B cell (primary cell): Measurements from ENCODE around the gene CCL24. TPM values are rescaled to one million over a fixed set of nuclear protein-coding genes. Genes with fewer than 3 reads are reported as not detected.
"Not testable (repeated sequence)": the region's sequence is repeated elsewhere in the genome, so short reads cannot be mapped to it uniquely, and the experiment has no call there.

Experiments
- ATAC-seq: fragments of 200-7000 bp; cut with Tn5 transposase; one replicate; pipeline ENCODE4 v1.10.0; 2021; ENCODE audit warnings: low read depth, mild to moderate bottlenecking, moderate number of reproducible peaks, moderate library complexity
- CTCF ChIA-PET: fragments of 350-600 bp; sonication (Branson Sonifier 250); formaldehyde crosslinking; loops from one replicate; lab custom pipeline; 2021; ENCODE audit warnings: antibody characterized with exemption, inconsistent platforms; lab: Charles Lee
- POLR2A ChIA-PET: fragments of 350-600 bp; sonication (Branson Sonifier 250); formaldehyde crosslinking; loops from one replicate; lab custom pipeline; 2021; ENCODE audit warnings: antibody characterized with exemption; lab: Charles Lee
- DNase-seq: peaks from one replicate; pipeline ENCODE4 v3.0.0; 2013
- H2AFZ ChIP-seq: 2 replicates; pipeline ENCODE4 v1.6.1; 2012; ENCODE audit warnings: mild to moderate bottlenecking, low read depth, low read length; ENCODE audit not compliant: insufficient read depth, poor library complexity, severe bottlenecking
- H3K27ac ChIP-seq, 2 donors: 1 replicate in 1 of 2; 2 replicates in 1 of 2; pipeline ENCODE4 v1.5.1; 2012 to 2013; ENCODE audit warnings: low read length in 2 of 2, mild to moderate bottlenecking in 2 of 2, moderate library complexity in 1 of 2
- H3K27me3 ChIP-seq, 4 experiments: fragments of 200-600 bp in 1 of 4; sonication (generic) in 1 of 4; replicated peaks in 1 of 4; 1 replicate in 2 of 4; 2 replicates in 2 of 4; pipeline versions ENCODE4 v1.6.1 to v1.7.0; 2013 to 2016; ENCODE audit warnings: low read length in 3 of 4, mild to moderate bottlenecking in 2 of 4, mixed read lengths in 1 of 4, moderate library complexity in 1 of 4; ENCODE audit not compliant: insufficient read depth in 4 of 4, control insufficient read depth in 3 of 4; ENCODE audit errors: control extremely low read depth in 1 of 4
- H3K36me3 ChIP-seq, 2 experiments: replicated peaks in 1 of 2; 1 replicate in 1 of 2; 2 replicates in 1 of 2; pipeline versions ENCODE4 v1.6.1 to v1.7.1; 2013; ENCODE audit warnings: low read length in 1 of 2; ENCODE audit not compliant: insufficient read depth in 2 of 2, control insufficient read depth in 1 of 2; ENCODE audit errors: control extremely low read depth in 1 of 2, extremely low read depth in 1 of 2
- H3K4me1 ChIP-seq, 2 donors: fragments of 200-600 bp in 1 of 2; sonication (generic) in 1 of 2; 1 replicate in 1 of 2; 2 replicates in 1 of 2; pipeline versions ENCODE4 v1.5.1 to v1.6.1; 2013 to 2017; ENCODE audit warnings: low read length in 2 of 2; ENCODE audit not compliant: control insufficient read depth in 2 of 2, insufficient read depth in 2 of 2
- H3K4me2 ChIP-seq: replicated peaks from 2 replicates; pipeline ENCODE3; 2012; ENCODE audit warnings: mild to moderate bottlenecking, low read depth, low read length; ENCODE audit not compliant: poor library complexity, severe bottlenecking
- H3K4me3 ChIP-seq, 5 experiments: fragments of 200-600 bp in 1 of 5; sonication (generic) in 1 of 5; 1 replicate in 3 of 5; 2 replicates in 2 of 5; pipeline versions ENCODE4 v1.5.1 to v1.7.0; 2011 to 2016; ENCODE audit warnings: low read length in 4 of 5, mild to moderate bottlenecking in 4 of 5, low read depth in 2 of 5, control low read depth in 1 of 5, moderate library complexity in 1 of 5; ENCODE audit not compliant: insufficient read depth in 1 of 5; ENCODE audit errors: control extremely low read depth in 1 of 5, extremely low read depth in 1 of 5
- H3K79me2 ChIP-seq: fragments of 200-600 bp; sonication (generic); one replicate; pipeline ENCODE4 v1.6.0; 2016; ENCODE audit warnings: low read length; ENCODE audit not compliant: control insufficient read depth, insufficient read depth
- H3K9ac ChIP-seq: fragments of 200-600 bp; sonication (generic); 2 replicates; pipeline ENCODE4 v1.6.1; 2017; ENCODE audit warnings: mild to moderate bottlenecking, low read length, moderate library complexity
- H3K9me3 ChIP-seq, 3 donors: one replicate each; pipeline versions ENCODE4 v1.6.1 to v1.7.1; 2013; ENCODE audit warnings: low read length in 2 of 3; ENCODE audit not compliant: control insufficient read depth in 2 of 3, insufficient read depth in 1 of 3; ENCODE audit errors: control extremely low read depth in 1 of 3
- H4K20me1 ChIP-seq: 2 replicates; pipeline ENCODE4 v1.6.0; 2012; ENCODE audit warnings: mild to moderate bottlenecking, low read length; ENCODE audit not compliant: insufficient read depth, control insufficient read depth, poor library complexity, severe bottlenecking
- H3K27ac Mint-ChIP-seq: one replicate; pipeline ENCODE4 v1.8.0; 2021; ENCODE audit warnings: mixed read lengths
- H3K27me3 Mint-ChIP-seq: one replicate; pipeline ENCODE4 v1.8.0; 2021; ENCODE audit warnings: mixed read lengths
- H3K4me1 Mint-ChIP-seq: one replicate; pipeline ENCODE4 v1.8.0; 2021; ENCODE audit warnings: mixed read lengths
- H3K4me3 Mint-ChIP-seq: one replicate; pipeline ENCODE4 v1.8.0; 2021; ENCODE audit warnings: mixed read lengths
- H3K9me3 Mint-ChIP-seq: one replicate; pipeline ENCODE4 v1.8.0; 2022; ENCODE audit warnings: mixed read lengths; ENCODE audit not compliant: insufficient read depth
- CTCF ChIP-seq: fragments of 200-600 bp; IDR thresholded peaks from one replicate; pipeline ENCODE4 v1.8.0; 2022; ENCODE audit warnings: antibody characterized with exemption, mild to moderate bottlenecking
- EZH2 ChIP-seq: IDR thresholded peaks from 2 replicates; pipeline ENCODE4 v1.6.1; 2012; ENCODE audit warnings: borderline replicate concordance, low read depth, mild to moderate bottlenecking, moderate library complexity, low read length; ENCODE audit not compliant: insufficient read depth, poor library complexity, severe bottlenecking
- WGBS: methylation state at CpG from one replicate; pipeline ENCODE4 v1.1.5; 2013; ENCODE audit warnings: missing lambda C conversion rate; ENCODE audit not compliant: insufficient coverage; 5-methylcytosine and 5-hydroxymethylcytosine counted together
- intact Hi-C: fragments of 100-400 bp; cut with micrococcal nuclease; formaldehyde crosslinking; loops from one replicate; pipeline ENCODE4 v1.10.0; 2022
- polyA plus RNA-seq: library from polyadenylated mRNA; depleted of rRNA; stranded (reverse); fragments of >200 nt; gene quantifications from 2 replicates; pipeline ENCODE4 v1.2.3, GENCODE V29; 2012
- total RNA-seq, 2 donors: library from RNA; stranded (reverse); fragments of 120-200 nt in 1 of 2; gene quantifications; 1 replicate in 1 of 2; 2 replicates in 1 of 2; pipeline versions ENCODE4 v1.2.3 to v1.2.4, GENCODE V29; 2013 to 2022

The CCL24 gene
- total and polyA plus RNA-seq, 2 donors (not counting 1 experiment from before 2014, with no cell fraction given): not detected

- Histone ChIP-seq H3K9ac (no peak overlapping the region), H2AFZ (no peak overlapping the region), H3K27ac (no peak overlapping the region), H3K36me3 (no peaks in the 10 kb centered on the region), H3K4me1 (no peaks in the 10 kb centered on the region), H4K20me1 (no peaks in the 10 kb centered on the region), H3K4me3 (no peak overlapping the region), H3K4me2 (no peak overlapping the region), H3K79me2 (no peaks in the 10 kb centered on the region), H3K9me3 (no peaks in the 10 kb centered on the region), H3K27me3 (no peaks in the 10 kb centered on the region)
- Mint-ChIP-seq H3K4me3 (no peak overlapping the region), H3K4me1 (no peaks in the 10 kb centered on the region), H3K9me3 (no peaks in the 10 kb centered on the region), H3K27ac (no peak overlapping the region), H3K27me3 (no peaks in the 10 kb centered on the region)
- ChIA-PET CTCF (no interaction called here), POLR2A (no interaction called here)
- ATAC-seq (no peak), DNase-seq (no peak)
- TF ChIP-seq CTCF (no peak), EZH2 (no peak)
- intact Hi-C loops: no loop called here
- WGBS: 66% methylated on average over 5 of the region's 8 CpGs
Observed at GRCh38 chr7:75842836-75843446, 29.3 kb upstream of the CCL24 start.

- Mint-ChIP-seq H3K4me3 (no peak overlapping the region), H3K27me3 (peaks cover 4% of the 10 kb centered on the region), H3K9me3 (no peaks in the 10 kb centered on the region), H3K4me1 (no peaks in the 10 kb centered on the region), H3K27ac (no peak overlapping the region)
- CTCF ChIA-PET: no interaction called here
- DNase-seq: no peak
- Histone ChIP-seq H3K4me1 (no peaks in the 10 kb centered on the region), H3K4me3 (no peak overlapping the region), H2AFZ (no peak overlapping the region), H3K36me3 (no peaks in the 10 kb centered on the region), H3K4me2 (no peak overlapping the region), H3K9ac (no peak overlapping the region), H3K79me2 (no peaks in the 10 kb centered on the region), H3K27me3 (no peaks in the 10 kb centered on the region), H3K27ac (no peak overlapping the region), H4K20me1 (no peaks in the 10 kb centered on the region), H3K9me3 (no peaks in the 10 kb centered on the region)
- no peak for ATAC-seq
- POLR2A ChIA-PET: no interaction called here
- intact Hi-C loops: no loop called here
- TF ChIP-seq EZH2: no peak
- TF ChIP-seq CTCF: no peak
- WGBS: 100% methylated on average over 2 of the region's 3 CpGs
Observed at GRCh38 chr7:75840029-75840428, 26.4 kb upstream of the CCL24 start.

- H2AFZ ChIP-seq, intact Hi-C loops, H3K4me3 Mint-ChIP-seq: not testable (repeated sequence)
Observed at GRCh38 chr7:75838281-75838930, 24.8 kb upstream of the CCL24 start.

More at GRCh38 chr7:75838281-75838930, 24.8 kb upstream of the CCL24 start:
- CTCF ChIA-PET, H3K27me3 Mint-ChIP-seq, H3K27ac Mint-ChIP-seq, H3K4me3 ChIP-seq, H3K4me1 ChIP-seq, H3K9ac ChIP-seq, H3K27ac ChIP-seq, H3K4me1 Mint-ChIP-seq, H4K20me1 ChIP-seq, DNase-seq, H3K79me2 ChIP-seq, H3K27me3 ChIP-seq, ATAC-seq, H3K9me3 ChIP-seq, H3K9me3 Mint-ChIP-seq, H3K36me3 ChIP-seq, H3K4me2 ChIP-seq: not testable (repeated sequence)
- WGBS: 95% methylated on average over 5 of the region's 14 CpGs
- POLR2A ChIA-PET: interaction anchor here (0.7 kb wide), 1 partner anchor 248 kb away, joined by 3 read pairs; no protein-coding TSS in a partner anchor
